Calu3 (cell line): ENCODE measurements around the gene TMEM186. TPM values are rescaled to one million over a fixed set of nuclear protein-coding genes. Genes with fewer than 3 reads are reported as not detected.

ENCODE experiments used
- BruUV-seq: library from RNA; stranded (reverse); fragments of 400-500 nt; replicated peaks from 2 replicates; lab custom pipeline; 2021; lab: Mats Ljungman, UMichigan
- CTCF ChIA-PET: fragments of 300-600 bp; sonication (Branson Sonifier 250); formaldehyde crosslinking; loops from one replicate; lab custom pipeline; 2022; ENCODE audit warnings: antibody characterized with exemption; lab: Charles Lee
- DNase-seq: peaks from one replicate; pipeline ENCODE4 v3.0.0; 2022
- H3K27ac Mint-ChIP-seq: one replicate; pipeline ENCODE4 v1.8.0; 2022; ENCODE audit warnings: mixed read lengths; ENCODE audit not compliant: unreplicated experiment
- H3K27me3 Mint-ChIP-seq: one replicate; pipeline ENCODE4 v1.8.0; 2022; ENCODE audit warnings: mixed read lengths; ENCODE audit not compliant: unreplicated experiment
- H3K36me3 Mint-ChIP-seq: one replicate; pipeline ENCODE4 v1.8.0; 2022; ENCODE audit warnings: mild to moderate bottlenecking, moderate library complexity, mixed read lengths; ENCODE audit not compliant: insufficient read depth, unreplicated experiment
- H3K4me1 Mint-ChIP-seq: one replicate; pipeline ENCODE4 v1.8.0; 2022; ENCODE audit warnings: mild to moderate bottlenecking, low read depth, mixed read lengths; ENCODE audit not compliant: unreplicated experiment
- H3K4me3 Mint-ChIP-seq: one replicate; pipeline ENCODE4 v1.8.0; 2022; ENCODE audit warnings: mild to moderate bottlenecking, low read depth, moderate library complexity, mixed read lengths; ENCODE audit not compliant: unreplicated experiment
- H3K9me3 Mint-ChIP-seq: one replicate; pipeline ENCODE4 v1.8.0; 2022; ENCODE audit warnings: low read depth, mixed read lengths; ENCODE audit not compliant: unreplicated experiment
- intact Hi-C: fragments of 100-400 bp; cut with micrococcal nuclease; formaldehyde crosslinking; loops from one replicate; pipeline ENCODE4 v1.10.0; 2022; ENCODE audit not compliant: unreplicated experiment
- total RNA-seq: library from RNA; stranded (reverse); gene quantifications from 2 replicates; pipeline ENCODE4 v1.2.3, GENCODE V29; 2022
- TF ChIP-seq, protein P1 (sequence below): fragments of 200-600 bp; IDR thresholded peaks from one replicate; pipeline ENCODE4 v1.8.0; 2022; ENCODE audit warnings: antibody characterized with exemption; ENCODE audit not compliant: unreplicated experiment

The TMEM186 gene
- total RNA-seq, 1 experiment from 2014 or later: 20.9 TPM

DNA sequence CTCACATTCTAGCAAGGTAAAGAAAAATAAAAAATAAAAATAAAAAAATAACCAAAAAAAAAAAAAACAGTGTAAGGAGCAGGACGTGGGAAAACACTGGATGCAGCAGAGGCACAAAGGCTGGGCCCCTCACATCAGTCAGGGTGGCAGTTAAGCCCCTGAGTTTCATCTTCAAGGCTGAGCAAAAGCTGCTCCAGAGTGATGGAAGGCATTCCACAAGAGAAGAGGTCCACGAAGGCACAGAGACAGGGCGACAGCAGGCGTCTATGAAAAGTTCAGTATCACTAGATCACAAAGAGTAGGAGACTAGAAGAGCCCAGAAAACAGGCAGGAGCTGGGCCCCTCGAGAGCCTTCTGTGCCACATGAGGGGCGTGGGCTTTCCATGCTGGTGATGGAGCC, 12.0 kb downstream of the TMEM186 start:
- Mint-ChIP-seq H3K36me3 (no peaks in the 10 kb centered on the region), H3K9me3 (no peaks in the 10 kb centered on the region), H3K4me3 (no peak overlapping the region), H3K4me1 (no peaks in the 10 kb centered on the region), H3K27me3 (peaks cover 8% of the 10 kb centered on the region), H3K27ac (no peak overlapping the region)
- intact Hi-C loops: no loop called here
- no TSS peak for BruUV-seq
- CTCF ChIA-PET: interaction anchor here (0.7 kb wide), 1 partner anchor 73 kb away, joined by 3 read pairs; no protein-coding TSS in a partner anchor
- no peak for DNase-seq
- TF ChIP-seq, protein P1, sequence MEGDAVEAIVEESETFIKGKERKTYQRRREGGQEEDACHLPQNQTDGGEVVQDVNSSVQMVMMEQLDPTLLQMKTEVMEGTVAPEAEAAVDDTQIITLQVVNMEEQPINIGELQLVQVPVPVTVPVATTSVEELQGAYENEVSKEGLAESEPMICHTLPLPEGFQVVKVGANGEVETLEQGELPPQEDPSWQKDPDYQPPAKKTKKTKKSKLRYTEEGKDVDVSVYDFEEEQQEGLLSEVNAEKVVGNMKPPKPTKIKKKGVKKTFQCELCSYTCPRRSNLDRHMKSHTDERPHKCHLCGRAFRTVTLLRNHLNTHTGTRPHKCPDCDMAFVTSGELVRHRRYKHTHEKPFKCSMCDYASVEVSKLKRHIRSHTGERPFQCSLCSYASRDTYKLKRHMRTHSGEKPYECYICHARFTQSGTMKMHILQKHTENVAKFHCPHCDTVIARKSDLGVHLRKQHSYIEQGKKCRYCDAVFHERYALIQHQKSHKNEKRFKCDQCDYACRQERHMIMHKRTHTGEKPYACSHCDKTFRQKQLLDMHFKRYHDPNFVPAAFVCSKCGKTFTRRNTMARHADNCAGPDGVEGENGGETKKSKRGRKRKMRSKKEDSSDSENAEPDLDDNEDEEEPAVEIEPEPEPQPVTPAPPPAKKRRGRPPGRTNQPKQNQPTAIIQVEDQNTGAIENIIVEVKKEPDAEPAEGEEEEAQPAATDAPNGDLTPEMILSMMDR: no peak

DNA sequence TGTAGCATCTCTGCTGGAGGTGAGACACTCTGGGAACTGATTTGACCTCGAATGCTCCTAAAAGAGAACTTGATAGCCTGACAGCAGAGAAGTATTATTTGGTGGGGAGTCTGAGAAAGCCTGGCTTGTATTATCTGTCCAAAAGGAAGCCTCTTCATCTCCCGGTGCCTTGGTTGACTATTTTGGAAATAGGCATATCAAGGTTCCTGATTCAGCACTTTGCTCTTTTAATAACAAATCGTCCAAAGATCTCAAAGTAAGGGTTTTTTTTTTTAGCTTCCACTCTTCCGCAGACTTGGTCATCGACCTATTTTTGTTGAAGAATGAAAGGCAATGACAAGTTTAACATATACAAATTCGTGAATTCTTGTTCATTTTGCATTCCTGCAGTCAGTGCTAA, 14.8 kb downstream of the TMEM186 start:
- CTCF ChIA-PET: interaction anchor here (0.9 kb wide), 1 partner anchor 9 kb away, joined by 3 read pairs; no protein-coding TSS in a partner anchor
- no peaks in the 10 kb centered on the region for H3K4me1 Mint-ChIP-seq
- intact Hi-C loops: no loop called here

DNA sequence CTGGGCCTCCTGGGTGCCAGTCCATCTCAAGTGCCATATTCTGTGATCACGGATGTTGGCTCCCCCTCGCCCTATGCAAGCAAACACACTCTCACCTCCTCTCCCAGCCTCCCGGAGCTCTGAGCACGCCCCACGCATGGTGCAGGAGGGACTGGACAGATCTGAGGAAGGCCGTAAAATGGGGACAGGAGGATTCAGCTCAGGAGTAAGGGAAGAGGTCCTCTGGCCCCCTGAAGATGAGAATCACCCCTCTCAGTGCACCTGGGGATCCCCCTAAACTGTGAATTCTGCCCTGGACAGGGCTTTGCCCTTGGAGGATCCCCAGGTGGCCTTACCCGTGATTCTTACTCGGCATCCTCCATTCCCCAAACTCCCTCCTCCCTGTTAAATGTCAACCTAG, 15.6 kb downstream of the TMEM186 start:
- Mint-ChIP-seq H3K27ac (no peak overlapping the region), H3K4me1 (no peaks in the 10 kb centered on the region), H3K36me3 (peaks cover 5% of the 10 kb centered on the region), H3K9me3 (no peaks in the 10 kb centered on the region), H3K4me3 (no peak overlapping the region), H3K27me3 (peaks cover 8% of the 10 kb centered on the region)
- intact Hi-C loops: no loop called here
- CTCF ChIA-PET: no interaction called here
- BruUV-seq: no TSS peak
- TF ChIP-seq, protein P1: no peak
- no peak for DNase-seq

More for the DNA sequence above, 14.8 kb downstream of the TMEM186 start:
- Mint-ChIP-seq H3K36me3 (no peaks in the 10 kb centered on the region), H3K4me3 (no peak overlapping the region), H3K27ac (no peak overlapping the region), H3K9me3 (no peaks in the 10 kb centered on the region), H3K27me3 (peaks cover 8% of the 10 kb centered on the region)
- BruUV-seq: no TSS peak
- TF ChIP-seq, protein P1: no peak
- no peak for DNase-seq

DNA sequence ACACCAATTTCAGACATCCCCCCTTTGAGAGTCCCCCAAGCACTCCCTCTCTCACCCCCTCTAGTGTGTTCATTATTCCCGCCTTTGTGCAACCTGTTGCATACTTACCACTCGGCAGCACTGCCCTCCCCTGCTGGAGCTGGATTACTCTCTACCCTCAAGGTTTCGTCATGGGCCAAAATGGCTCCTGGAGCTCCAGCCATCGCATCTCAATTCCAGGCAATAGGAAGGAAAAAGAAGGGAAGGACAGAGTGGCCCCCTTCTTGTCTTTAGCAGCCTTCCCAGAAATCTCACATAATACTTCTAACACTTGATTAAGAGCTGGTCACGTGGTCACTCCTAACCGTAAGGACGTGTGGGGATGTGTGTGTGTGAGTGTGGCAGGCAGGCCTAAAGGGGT, 20.2 kb downstream of the TMEM186 start:
- H3K4me1 Mint-ChIP-seq: no peaks in the 10 kb centered on the region

More for the DNA sequence above, 20.2 kb downstream of the TMEM186 start:
- no peak for DNase-seq
- peaks cover 5% of the 10 kb centered on the region for H3K36me3 Mint-ChIP-seq
- H3K27ac Mint-ChIP-seq: no peak overlapping the region
- no peak overlapping the region for H3K4me3 Mint-ChIP-seq
- no peaks in the 10 kb centered on the region for H3K27me3 Mint-ChIP-seq
- BruUV-seq: no TSS peak
- intact Hi-C loops: no loop called here
- TF ChIP-seq, protein P1: no peak
- CTCF ChIA-PET: interaction anchor here (0.7 kb wide), 1 partner anchor 1978 kb away, joined by 8 read pairs; no protein-coding TSS in a partner anchor
- no peaks in the 10 kb centered on the region for H3K9me3 Mint-ChIP-seq
